GM15510 (cell line): Measurements from ENCODE around the gene WDFY1.

Experiments
- POLR2A ChIP-seq: IDR thresholded peaks from 3 replicates; pipeline ENCODE4 v1.6.1; 2011; ENCODE audit warnings: borderline replicate concordance; ENCODE audit not compliant: insufficient read length; ENCODE audit errors: extremely low read depth

The WDFY1 gene

GRCh38 chr2:223841436-223842190 is 103.5 kb downstream of the WDFY1 start:
- no peak for TF ChIP-seq POLR2A

GRCh38 chr2:223837287-223838061 is 107.7 kb downstream of the WDFY1 start, which contains the start of gene AP1S3:
AP1S3 (minus strand) TSS chr2:223837582; CDS start chr2:223837450, 132 bp downstream.
- peak; percentile 77 for TF ChIP-seq POLR2A

GRCh38 chr2:223835701-223836532 is 109.2 kb downstream of the WDFY1 start:
- TF ChIP-seq POLR2A, result peak; percentile 37

DNA sequence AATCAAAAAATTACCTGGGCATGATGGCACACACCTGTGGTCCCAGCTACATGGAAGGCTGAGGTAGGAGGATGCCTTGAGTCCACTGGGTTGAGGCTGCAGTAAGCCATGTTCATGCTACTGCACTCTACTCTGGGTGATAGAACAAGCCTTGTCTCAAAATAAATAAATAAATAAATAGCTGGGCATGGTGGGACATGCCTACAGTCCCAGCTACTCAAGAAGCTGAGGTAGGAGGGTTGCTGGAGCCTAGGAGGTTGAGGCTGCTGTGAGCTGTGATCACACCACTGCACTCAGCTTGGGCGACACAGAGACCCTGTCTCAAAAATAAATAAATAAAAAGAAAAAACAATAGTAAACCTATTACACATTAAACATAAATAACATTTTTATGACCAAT is 110.7 kb downstream of the WDFY1 start:
- TF ChIP-seq POLR2A, result no peak

- TF ChIP-seq POLR2A, result no peak
Measured at GRCh38 chr2:223832241-223832903, 112.8 kb downstream of the WDFY1 start.

GRCh38 chr2:223829128-223829527 is 116.0 kb downstream of the WDFY1 start:
- no peak for TF ChIP-seq POLR2A

DNA sequence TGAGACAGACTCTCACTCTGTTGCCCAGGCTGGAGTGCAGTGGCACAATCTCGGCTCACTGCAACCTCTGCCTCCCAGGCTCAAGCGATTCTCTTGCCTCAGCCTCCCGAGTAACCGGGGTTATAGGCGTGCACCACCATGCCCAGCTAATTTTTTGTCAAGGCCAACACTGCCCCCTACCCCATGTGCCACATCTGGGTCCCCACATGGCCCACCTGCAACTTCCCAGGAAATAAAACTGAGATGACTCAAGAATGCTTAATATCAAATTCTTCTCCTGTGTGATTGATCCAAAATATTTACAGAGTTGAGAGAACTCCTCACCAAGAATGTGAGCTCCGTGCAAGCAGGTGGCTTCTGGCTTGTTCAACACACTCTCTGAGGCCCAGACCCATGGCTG is 116.8 kb downstream of the WDFY1 start:
- no peak for TF ChIP-seq POLR2A

- no peak for TF ChIP-seq POLR2A
Measured at GRCh38 chr2:223826995-223827394, 118.1 kb downstream of the WDFY1 start.
